Breast epithelium (tissue), 4 donors: ENCODE data around the gene ZNF546. TPM values are rescaled to one million over a fixed set of nuclear protein-coding genes. Genes with fewer than 3 reads are reported as not detected.

ENCODE experiments used
- DNase-seq, 2 donors: peaks; one replicate each; pipeline ENCODE4 v3.0.0-alpha.2; 2019; ENCODE audit warnings: low spot score in 2 of 2
- H3K27ac ChIP-seq, 2 donors: fragments of 200-600 bp; sonication (generic) in 1 of 2; one replicate each; pipeline ENCODE4 v1.5.1; 2016 to 2019; ENCODE audit warnings: mild to moderate bottlenecking in 1 of 2
- H3K27me3 ChIP-seq, 2 donors: fragments of 200-600 bp; sonication (generic) in 1 of 2; one replicate each; pipeline versions ENCODE4 v1.5.1 to v1.6.0; 2017 to 2019; ENCODE audit warnings: control low read depth in 1 of 2, mild to moderate bottlenecking in 1 of 2
- H3K36me3 ChIP-seq: fragments of 200-600 bp; one replicate; pipeline ENCODE4 v1.5.1; 2019
- H3K4me1 ChIP-seq, 2 donors: fragments of 200-600 bp; sonication (generic); one replicate each; pipeline ENCODE4 v1.5.1; 2016 to 2019; ENCODE audit warnings: control low read depth in 1 of 2
- H3K4me3 ChIP-seq, 3 donors: fragments of 200-600 bp; sonication (generic); 1 replicate in 2 of 3; 2 replicates in 1 of 3; pipeline ENCODE4 v1.5.1; 2016 to 2019; ENCODE audit warnings: mild to moderate bottlenecking in 3 of 3, moderate library complexity in 2 of 3
- H3K9me3 ChIP-seq, 2 donors: fragments of 200-600 bp; sonication (generic) in 1 of 2; one replicate each; pipeline ENCODE4 v1.5.1; 2016 to 2019; ENCODE audit warnings: control low read depth in 1 of 2
- CTCF ChIP-seq, 3 donors: fragments of 450-650 bp; IDR thresholded peaks; one replicate each; pipeline ENCODE4 v1.5.1; 2016 to 2017; ENCODE audit warnings: antibody characterized with exemption in 3 of 3, mild to moderate bottlenecking in 3 of 3, moderate library complexity in 3 of 3
- POLR2A ChIP-seq: fragments of 450-650 bp; IDR thresholded peaks from one replicate; pipeline ENCODE4 v1.6.1; 2016; ENCODE audit warnings: antibody characterized with exemption, mild to moderate bottlenecking, moderate library complexity
- POLR2AphosphoS5 ChIP-seq, 3 donors: sonication (generic); formaldehyde crosslinking; IDR thresholded peaks; one replicate each; pipeline ENCODE4 v1.6.1; 2017; ENCODE audit warnings: antibody characterized with exemption in 3 of 3
- intact Hi-C: fragments of 100-400 bp; cut with DNase I; formaldehyde crosslinking; loops from one replicate; pipeline ENCODE4 v1.15.1; 2023; ENCODE audit warnings: low total_unique reads
- total RNA-seq, 3 donors: library from RNA; depleted of rRNA; stranded (reverse); fragments of >200 nt; gene quantifications; one replicate each; pipeline ENCODE4 v1.1.0, GENCODE V29; 2016

The ZNF546 gene
- total RNA-seq, 3 donors from 2014 or later: 4.3 to 9.7 (median 8.8) TPM

GRCh38 chr19:39971380-39972035, 25.4 kb upstream of the ZNF546 start:
- H3K27me3 ChIP-seq: no peaks in the 10 kb centered on the region
- H3K4me3 ChIP-seq: peak overlapping the region; percentile 85 to 97 (median 87)
- H3K9me3 ChIP-seq: no peaks in the 10 kb centered on the region
- TF ChIP-seq CTCF (IDR thresholded peaks at IDR 0.05) (no peak), POLR2A (no peak), POLR2AphosphoS5 (IDR thresholded peaks at IDR 0.05) (no peak)
- no peak for DNase-seq
- H3K36me3 ChIP-seq: peaks cover 9% of the 10 kb centered on the region
- peak overlapping the region; percentile 95 to 96 for H3K27ac ChIP-seq
- intact Hi-C loops: loop anchor here (5.0 kb wide), 1 partner anchor 124 kb away; the partner anchor contains the start of gene FBL
- H3K4me1 ChIP-seq: peaks cover 0 to 9% of the 10 kb centered on the region in 2 donors

DNA sequence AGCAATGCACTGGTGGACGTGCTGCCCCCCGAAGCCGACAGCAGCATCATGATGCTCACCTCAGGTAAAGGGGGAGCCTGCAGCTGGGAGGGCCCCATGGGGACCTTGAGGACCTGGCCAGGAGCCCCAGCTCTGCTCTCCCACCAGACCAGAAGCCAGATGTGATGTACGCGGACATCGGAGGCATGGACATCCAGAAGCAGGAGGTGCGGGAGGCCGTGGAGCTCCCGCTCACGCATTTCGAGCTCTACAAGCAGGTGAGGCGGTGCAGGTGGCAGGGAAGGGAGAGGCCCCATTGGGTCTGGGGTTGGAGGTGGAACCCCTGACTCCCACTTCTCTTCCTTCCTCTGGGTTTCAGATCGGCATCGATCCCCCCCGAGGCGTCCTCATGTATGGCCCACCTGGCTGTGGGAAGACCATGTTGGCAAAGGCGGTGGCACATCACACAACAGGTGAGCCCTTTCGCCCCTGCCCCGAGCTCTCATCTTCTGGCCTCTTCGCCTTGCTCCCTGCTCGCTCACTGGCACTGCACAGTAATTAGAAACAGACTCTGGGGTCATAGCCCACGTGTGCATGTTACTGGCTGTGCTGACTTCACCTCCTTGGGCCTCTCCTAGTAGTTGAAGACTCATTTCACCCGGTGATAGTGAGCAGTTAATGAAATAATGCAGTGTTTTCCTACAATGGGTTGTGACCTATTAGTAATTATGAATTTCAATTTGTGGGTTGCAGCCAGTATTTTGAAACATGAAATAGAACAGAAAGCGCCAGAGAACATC, 22.3 kb upstream of the ZNF546 start:
- peaks cover 9% of the 10 kb centered on the region for H3K36me3 ChIP-seq
- intact Hi-C loops: loop anchor here (5.0 kb wide), 1 partner anchor 127 kb away; the partner anchor contains the start of gene FBL
- DNase-seq: no peak
- no peak overlapping the region for H3K27ac ChIP-seq
- H3K4me3 ChIP-seq: no peak overlapping the region
- H3K4me1 ChIP-seq: peaks cover 0 to 9% of the 10 kb centered on the region in 2 donors
- TF ChIP-seq CTCF (IDR thresholded peaks at IDR 0.05) (no peak), POLR2A (no peak), POLR2AphosphoS5 (IDR thresholded peaks at IDR 0.05) (no peak)
- no peaks in the 10 kb centered on the region for H3K27me3 ChIP-seq
- H3K9me3 ChIP-seq: no peaks in the 10 kb centered on the region

- no peak for DNase-seq
- Histone ChIP-seq H3K36me3 (peaks cover 3% of the 10 kb centered on the region), H3K27me3 (no peaks in the 10 kb centered on the region), H3K4me3 (no peak overlapping the region), H3K9me3 (peaks cover 27 to 30% of the 10 kb centered on the region in 2 donors), H3K4me1 (no peaks in the 10 kb centered on the region), H3K27ac (no peak overlapping the region)
- TF ChIP-seq POLR2A (no peak), POLR2AphosphoS5 (IDR thresholded peaks at IDR 0.05) (no peak), CTCF (IDR thresholded peaks at IDR 0.05) (no peak)
- intact Hi-C loops: no loop called here
These were observed 14.0 kb upstream of the ZNF546 start for GRCh38 chr19:39982883-39983282.

DNA sequence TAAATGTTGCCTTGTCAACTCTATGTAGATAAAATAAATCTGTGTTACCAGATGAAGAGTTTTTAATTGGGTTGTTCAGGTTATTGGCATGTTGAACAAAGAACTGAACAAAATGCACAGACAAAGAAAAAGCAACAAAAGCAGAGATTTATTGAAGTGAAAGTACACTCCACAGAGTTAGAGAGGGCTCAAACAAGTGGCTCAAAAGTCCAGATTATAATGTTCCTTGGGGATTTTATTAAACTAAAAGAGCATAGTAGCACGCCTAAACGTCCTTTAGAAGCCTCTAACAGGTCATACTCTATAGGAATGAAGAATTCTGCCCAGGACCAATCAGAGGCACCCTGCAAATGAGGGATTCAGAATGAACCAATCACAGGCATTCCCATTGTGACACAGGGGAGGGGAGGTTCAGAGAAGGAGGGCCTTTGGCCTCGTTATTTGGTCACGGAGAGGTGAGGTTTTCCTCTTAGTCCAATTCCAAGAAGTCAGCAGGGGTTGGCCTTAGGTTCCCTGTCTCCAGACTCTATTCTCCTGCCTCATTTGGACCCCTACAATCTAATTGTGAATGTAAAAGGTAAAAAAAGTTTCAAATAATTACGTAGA, 13.1 kb upstream of the ZNF546 start:
- Histone ChIP-seq H3K9me3 (peaks cover 27 to 30% of the 10 kb centered on the region in 2 donors), H3K36me3 (peaks cover 3% of the 10 kb centered on the region), H3K4me1 (no peaks in the 10 kb centered on the region), H3K27me3 (no peaks in the 10 kb centered on the region), H3K4me3 (no peak overlapping the region), H3K27ac (no peak overlapping the region)
- DNase-seq: no peak
- TF ChIP-seq POLR2A: no peak
- TF ChIP-seq CTCF (IDR thresholded peaks at IDR 0.05): no peak
- TF ChIP-seq POLR2AphosphoS5 (IDR thresholded peaks at IDR 0.05): no peak
- intact Hi-C loops: no loop called here

DNA sequence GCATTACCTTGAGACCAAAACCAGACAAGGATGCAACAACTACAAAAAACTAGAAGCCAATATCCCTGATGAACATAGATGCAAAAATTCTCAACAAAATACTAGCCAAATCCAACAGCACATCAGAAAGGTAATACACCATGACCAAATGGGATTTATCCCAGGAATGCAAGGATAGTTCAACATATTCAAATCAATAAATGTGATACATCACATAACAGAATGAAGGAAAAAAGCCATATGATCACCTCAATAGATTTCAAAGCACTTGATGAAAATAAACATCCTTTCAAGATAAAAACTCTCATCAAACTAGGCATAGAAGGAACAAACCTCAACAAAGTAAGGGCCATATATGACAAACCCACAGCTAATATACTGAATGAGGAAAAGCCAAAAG, 10.2 kb upstream of the ZNF546 start:
- intact Hi-C loops: no loop called here
- H3K27me3 ChIP-seq: no peaks in the 10 kb centered on the region
- no peak overlapping the region for H3K4me3 ChIP-seq
- H3K9me3 ChIP-seq: peaks cover 27 to 30% of the 10 kb centered on the region in 2 donors
- TF ChIP-seq CTCF (IDR thresholded peaks at IDR 0.05) (no peak), POLR2AphosphoS5 (IDR thresholded peaks at IDR 0.05) (no peak), POLR2A (no peak)
- H3K36me3 ChIP-seq: no peaks in the 10 kb centered on the region
- no peak for DNase-seq
- H3K27ac ChIP-seq: no peak overlapping the region
- H3K4me1 ChIP-seq: no peaks in the 10 kb centered on the region
